ENCODE measurements around the gene REXO5.
"Not testable (repeated sequence)": the region's sequence is repeated elsewhere in the genome, so short reads cannot be mapped to it uniquely, and the experiment has no call there.

Gene REXO5

DNA sequence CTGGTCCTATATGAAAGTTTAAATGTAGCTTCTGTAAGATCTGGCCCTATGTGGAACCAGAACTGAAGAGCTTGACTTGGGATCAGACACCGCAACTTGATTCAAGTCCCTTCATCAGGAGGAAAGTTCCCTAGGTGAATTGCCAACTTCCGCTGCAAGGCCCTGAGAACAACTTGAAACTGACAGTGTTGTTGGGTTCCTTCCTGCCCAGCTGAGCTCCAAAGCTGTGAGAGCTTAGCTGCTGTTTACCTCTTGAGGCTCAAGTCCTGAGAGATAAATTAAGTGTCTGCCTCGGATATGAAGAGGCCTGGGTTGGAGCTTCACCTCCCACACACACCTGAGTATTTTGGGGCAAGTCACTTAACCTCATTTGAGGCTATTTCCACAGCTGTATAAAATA, 44.7 kb downstream of the REXO5 start:
- DNase-seq: no peak

GRCh38 chr16:20851601-20852000, 45.3 kb downstream of the REXO5 start:
- peak; percentile 88 for DNase-seq

GRCh38 chr16:20853143-20853542, 46.8 kb downstream of the REXO5 start:
- no peak for DNase-seq

DNA sequence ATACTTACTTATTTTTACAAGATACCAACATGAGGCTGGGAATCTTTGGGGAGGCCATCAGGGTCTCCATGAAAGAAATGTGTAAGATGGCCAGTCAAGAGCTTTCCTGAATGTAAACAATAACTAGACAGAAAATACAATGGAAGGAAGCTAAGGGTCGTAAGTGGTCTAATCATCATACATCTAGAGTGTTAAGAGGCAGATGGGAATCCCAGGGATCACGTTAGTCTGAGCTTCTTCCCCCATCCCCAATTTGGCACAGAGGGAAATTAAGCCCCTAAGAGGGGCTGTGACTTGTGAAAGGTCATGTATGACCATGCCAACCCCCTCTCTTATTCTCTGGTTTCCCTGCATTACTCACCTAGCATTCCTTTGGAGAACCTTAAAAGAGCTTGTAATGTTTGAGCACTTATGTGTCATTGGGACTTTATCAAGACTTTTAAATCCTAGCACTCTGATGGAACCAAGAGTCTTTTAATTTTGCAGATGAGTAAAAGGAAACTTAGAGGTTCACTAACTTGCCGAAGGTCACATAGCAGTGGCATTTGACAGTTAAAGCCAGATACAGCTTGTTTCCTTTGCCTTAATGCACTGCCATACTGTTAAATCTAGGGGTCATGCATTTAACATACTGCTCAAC, 47.8 kb downstream of the REXO5 start:
- DNase-seq: no peak

DNA sequence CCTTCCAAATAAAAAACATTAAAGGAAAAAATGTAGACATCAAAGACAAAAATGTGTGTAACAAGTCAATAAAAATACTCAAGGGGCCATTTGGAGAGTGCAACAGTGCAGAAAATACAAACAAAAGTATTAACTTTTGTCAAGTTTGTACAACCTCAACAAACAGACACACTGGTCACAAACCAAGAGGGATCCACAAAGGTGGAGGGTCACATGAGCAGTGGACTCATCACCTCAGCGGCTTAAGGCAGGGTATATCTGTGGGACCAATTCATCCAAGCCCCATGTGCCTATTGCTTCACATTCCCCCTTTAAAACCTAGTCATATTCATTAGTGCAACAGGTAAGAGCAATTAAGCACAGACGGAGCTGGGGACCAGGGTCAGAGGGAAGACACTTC, 48.6 kb downstream of the REXO5 start:
- no peak for DNase-seq

- no peak for DNase-seq
Observed at GRCh38 chr16:20857281-20857680, 51.0 kb downstream of the REXO5 start.

GRCh38 chr16:20859229-20859628, 52.9 kb downstream of the REXO5 start:
- no peak for DNase-seq

- DNase-seq: no peak
Observed at GRCh38 chr16:20859699-20860098, 53.4 kb downstream of the REXO5 start.

- no peak for DNase-seq
Observed at GRCh38 chr16:20860361-20860760, 54.0 kb downstream of the REXO5 start.

DNA sequence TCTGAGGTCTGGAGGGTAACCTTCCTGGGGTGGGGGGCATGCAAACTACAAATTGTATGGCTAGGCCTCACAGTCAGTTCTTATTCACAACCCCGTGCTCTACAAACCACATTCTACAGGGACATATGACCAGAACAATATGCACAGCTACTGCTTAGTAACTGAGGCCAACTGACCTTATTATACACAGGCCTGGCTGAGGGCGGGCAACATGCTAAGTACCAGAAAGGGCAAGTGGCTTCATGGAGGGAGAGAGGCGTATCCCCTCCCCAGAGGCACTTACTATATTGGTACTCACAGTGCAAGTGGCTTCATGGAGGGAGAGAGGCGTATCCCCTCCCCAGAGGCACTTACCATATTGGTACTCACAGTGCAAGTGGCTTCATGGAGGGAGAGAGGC, 54.7 kb downstream of the REXO5 start:
- DNase-seq: not testable (repeated sequence)

GRCh38 chr16:20862162-20862960, 56.0 kb downstream of the REXO5 start:
- no peak for DNase-seq

- not testable (repeated sequence) for DNase-seq
Observed at GRCh38 chr16:20864376-20864775, 58.0 kb downstream of the REXO5 start.

- DNase-seq: peak; percentile 58
Observed at GRCh38 chr16:20865420-20866131, 59.2 kb downstream of the REXO5 start.

DNA sequence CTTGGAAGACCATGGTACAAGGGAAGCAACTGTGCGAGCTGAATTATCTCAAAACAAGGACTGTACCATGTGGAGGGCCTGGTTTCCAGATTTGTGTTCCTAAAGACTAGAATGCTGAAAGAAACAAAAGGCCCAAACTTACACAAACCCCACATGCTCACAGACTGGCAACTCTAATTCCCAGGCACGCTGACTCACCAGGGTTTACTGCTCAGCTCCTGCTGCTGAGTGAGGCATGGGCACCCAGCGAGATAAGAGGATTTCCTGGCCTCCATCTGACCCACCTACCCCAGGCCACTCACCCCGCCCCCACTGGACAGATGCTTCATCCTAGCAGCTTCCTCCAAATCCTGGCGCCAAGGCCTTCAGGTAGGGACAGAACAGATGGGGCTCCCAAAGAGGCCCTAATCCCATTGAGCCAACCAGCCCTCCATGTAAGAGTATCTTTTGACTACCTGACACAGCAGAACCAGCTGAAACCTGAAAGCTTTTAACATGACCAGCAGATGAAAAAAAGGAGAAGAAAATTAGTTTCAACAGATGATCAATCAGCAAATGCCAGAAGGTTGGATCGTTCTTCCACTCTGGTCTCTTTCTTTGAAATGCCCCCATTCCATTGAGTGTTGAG, 59.9 kb downstream of the REXO5 start:
- peak; percentile 87 for DNase-seq

- no peak for DNase-seq
Observed at GRCh38 chr16:20866801-20867200, 60.5 kb downstream of the REXO5 start.

DNA sequence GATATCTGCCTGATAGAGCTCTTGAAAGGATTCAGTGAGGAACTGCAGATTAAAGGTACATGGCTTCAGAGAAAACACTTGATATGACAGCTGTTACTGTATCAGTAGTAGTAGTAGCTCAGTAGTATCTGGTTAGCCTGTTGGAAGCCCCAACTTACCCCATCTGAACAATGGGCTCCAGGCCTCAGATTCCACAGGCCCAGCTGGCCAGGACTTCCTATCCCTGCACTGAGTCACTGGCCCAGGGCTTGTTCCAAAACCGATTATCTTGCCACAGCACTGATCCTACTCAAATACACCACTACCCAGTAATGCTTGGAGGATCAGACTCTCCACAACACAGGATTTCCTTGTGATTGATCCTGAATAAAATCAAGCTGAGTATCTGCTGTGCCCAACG, 61.3 kb downstream of the REXO5 start:
- DNase-seq: no peak

DNA sequence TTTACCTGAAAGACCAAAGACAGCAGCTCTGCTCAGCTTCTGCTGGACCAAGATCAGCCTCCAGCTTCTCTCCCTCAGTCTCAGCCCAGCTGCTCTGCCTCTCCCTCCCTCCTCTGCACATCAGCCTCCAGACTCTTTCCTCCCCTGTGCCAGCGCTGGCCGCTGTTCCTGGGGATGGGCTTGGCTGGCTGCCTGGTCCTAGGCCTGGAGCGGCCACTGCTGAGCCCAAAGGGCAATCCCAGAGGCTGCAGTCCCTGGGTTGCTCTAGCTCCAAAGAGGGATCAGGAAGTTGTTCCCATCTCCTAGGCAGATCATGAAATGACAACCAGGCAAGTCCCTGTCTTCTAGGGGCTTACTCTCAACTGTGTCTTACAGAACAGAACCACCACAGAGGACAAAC, 62.6 kb downstream of the REXO5 start:
- peak; percentile 64 for DNase-seq

DNA sequence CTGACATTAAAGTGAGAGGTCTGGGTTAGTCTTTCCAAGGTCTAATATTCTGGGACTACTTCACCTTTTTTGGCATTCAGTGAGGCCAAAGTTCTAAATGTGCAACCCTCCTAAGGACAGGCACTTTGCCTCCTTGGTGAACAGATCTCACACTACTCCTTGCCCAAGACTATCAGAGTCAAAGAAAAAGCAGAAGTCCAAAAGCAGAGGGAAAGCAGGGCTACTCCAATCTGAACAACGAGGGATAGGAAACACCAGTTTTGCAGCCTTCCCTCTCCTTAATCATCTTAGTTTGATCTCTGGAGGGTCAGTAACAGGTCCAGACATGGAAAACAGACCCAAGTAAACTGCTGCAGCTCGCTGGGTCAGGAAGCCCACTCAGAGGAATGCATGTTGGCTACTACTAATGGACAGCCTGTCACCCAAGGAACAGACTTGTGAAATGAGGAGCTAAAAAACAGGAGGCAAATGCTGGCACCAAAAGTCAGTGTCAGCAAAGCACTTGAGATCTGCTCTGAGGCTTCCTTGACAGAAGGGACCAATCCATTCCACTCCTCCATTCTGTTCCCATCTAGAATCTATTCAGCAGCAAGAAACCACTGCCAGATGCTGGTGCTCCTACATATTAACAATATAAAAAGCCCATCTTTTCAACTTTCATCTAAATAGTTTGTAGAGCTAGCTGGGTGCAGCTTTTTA, 63.9 kb downstream of the REXO5 start:
- DNase-seq: no peak

GRCh38 chr16:20871258-20871657, 64.9 kb downstream of the REXO5 start:
- DNase-seq: no peak

DNA sequence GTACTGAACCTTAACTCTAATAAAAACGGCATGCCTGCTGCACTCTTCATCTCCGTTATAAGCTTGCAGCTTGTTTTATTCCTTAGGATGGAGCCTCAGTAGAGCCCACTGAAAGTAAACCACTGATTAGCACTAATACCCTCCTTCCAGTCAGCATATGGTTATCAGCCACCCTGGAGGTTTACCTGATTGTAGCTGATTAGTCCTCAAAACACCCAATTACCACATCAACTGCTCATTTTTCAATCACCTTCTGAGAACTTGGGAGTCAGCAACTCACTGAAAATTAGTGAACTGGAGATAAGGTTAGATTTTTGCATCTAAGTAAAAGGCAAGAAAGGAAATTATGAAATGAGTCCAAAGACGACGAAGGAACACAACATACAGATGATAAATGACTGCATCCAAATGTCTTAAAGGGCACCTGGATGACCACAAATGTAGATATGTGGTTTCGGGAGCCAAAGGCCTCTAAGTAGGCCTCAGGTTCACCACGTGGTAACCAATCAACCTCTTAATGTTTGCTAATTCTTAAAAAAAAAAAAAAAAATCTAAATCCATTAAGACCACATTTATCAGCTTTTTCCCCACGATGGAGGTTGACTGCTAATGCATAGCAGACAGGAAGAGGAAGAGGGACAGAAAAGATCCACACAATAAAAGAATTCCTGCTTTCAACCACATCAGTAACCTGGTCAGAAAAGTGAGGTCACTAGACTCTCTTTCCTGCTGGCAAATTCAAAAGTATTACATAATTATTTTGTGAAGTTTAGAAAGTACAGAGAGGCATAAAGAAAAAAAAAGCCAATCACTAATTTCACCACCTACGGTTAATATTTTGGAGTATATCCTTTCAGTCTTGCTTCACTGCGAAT, 65.9 kb downstream of the REXO5 start:
- DNase-seq: no peak

- DNase-seq: no peak
Observed at GRCh38 chr16:20873331-20873730, 67.0 kb downstream of the REXO5 start.

- DNase-seq: no peak
Observed at GRCh38 chr16:20874088-20874581, 67.8 kb downstream of the REXO5 start.
